ENCODE data around the gene CALML3. TPM values are rescaled to one million over a fixed set of nuclear protein-coding genes. Genes with fewer than 3 reads are reported as not detected.
A peak's percentile ranks its signal among the peaks of the same experiment; 100 is the strongest.

Gene CALML3
- total RNA-seq, 1 experiment from 2014 or later: not detected

DNA sequence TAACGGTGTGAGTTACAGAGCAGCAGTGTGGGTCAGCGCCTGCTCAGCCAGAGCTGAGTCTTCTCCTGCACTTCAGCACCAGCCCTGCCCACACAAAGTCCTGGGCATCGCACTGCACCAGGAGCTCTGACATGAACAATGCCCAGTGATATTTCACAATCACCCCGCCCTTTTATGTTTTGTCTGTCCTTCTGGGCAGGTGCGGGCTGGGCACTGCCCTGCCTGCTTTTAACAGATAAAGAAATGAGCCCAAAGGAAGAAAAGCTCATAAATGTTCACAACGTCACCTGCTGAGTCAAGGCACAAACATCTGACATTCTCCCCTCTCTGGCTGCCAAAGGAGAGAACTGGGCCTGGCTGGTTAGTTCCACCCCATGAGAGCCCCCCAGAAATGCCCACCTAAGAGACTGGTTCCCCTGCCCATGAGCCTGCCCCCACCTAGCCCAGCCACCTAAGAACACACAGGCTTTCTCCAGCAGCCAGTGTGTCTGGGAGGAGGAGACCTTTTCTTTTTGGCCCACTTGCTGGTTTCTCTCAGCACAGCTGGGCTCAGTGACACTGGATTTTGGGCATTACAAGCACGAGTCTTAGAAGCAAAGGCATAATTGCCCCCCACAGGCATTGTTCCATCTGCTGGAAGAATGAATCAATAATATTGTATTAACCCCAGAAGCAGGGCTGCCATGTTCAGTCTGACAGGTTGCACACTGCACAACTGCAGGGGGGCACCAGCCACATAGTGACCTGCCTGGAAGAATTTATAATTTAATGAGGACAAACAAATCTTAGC, 22.3 kb downstream of the CALML3 start:
- BruUV-seq (replicated peaks): no TSS peak
- DNase-seq (ENCODE audit: low read depth, low spot score) (no peak), ATAC-seq (peak; percentile 17)
- TF ChIP-seq TCF7L2 (IDR thresholded peaks at IDR 0.05; ENCODE audit: low read depth, low read length) (no peak; the same call in 1 of the 2 replicates), SIN3A (IDR thresholded peaks at IDR 0.05; ENCODE audit: borderline replicate concordance, insufficient read depth, low read depth, low read length) (no peak), POLR2AphosphoS5 (IDR thresholded peaks at IDR 0.05; ENCODE audit: low read depth, low read length) (no peak)
- TF ChIP-seq, protein P1, sequence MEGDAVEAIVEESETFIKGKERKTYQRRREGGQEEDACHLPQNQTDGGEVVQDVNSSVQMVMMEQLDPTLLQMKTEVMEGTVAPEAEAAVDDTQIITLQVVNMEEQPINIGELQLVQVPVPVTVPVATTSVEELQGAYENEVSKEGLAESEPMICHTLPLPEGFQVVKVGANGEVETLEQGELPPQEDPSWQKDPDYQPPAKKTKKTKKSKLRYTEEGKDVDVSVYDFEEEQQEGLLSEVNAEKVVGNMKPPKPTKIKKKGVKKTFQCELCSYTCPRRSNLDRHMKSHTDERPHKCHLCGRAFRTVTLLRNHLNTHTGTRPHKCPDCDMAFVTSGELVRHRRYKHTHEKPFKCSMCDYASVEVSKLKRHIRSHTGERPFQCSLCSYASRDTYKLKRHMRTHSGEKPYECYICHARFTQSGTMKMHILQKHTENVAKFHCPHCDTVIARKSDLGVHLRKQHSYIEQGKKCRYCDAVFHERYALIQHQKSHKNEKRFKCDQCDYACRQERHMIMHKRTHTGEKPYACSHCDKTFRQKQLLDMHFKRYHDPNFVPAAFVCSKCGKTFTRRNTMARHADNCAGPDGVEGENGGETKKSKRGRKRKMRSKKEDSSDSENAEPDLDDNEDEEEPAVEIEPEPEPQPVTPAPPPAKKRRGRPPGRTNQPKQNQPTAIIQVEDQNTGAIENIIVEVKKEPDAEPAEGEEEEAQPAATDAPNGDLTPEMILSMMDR (IDR thresholded peaks at IDR 0.05): no peak
- TF ChIP-seq, protein P2, sequence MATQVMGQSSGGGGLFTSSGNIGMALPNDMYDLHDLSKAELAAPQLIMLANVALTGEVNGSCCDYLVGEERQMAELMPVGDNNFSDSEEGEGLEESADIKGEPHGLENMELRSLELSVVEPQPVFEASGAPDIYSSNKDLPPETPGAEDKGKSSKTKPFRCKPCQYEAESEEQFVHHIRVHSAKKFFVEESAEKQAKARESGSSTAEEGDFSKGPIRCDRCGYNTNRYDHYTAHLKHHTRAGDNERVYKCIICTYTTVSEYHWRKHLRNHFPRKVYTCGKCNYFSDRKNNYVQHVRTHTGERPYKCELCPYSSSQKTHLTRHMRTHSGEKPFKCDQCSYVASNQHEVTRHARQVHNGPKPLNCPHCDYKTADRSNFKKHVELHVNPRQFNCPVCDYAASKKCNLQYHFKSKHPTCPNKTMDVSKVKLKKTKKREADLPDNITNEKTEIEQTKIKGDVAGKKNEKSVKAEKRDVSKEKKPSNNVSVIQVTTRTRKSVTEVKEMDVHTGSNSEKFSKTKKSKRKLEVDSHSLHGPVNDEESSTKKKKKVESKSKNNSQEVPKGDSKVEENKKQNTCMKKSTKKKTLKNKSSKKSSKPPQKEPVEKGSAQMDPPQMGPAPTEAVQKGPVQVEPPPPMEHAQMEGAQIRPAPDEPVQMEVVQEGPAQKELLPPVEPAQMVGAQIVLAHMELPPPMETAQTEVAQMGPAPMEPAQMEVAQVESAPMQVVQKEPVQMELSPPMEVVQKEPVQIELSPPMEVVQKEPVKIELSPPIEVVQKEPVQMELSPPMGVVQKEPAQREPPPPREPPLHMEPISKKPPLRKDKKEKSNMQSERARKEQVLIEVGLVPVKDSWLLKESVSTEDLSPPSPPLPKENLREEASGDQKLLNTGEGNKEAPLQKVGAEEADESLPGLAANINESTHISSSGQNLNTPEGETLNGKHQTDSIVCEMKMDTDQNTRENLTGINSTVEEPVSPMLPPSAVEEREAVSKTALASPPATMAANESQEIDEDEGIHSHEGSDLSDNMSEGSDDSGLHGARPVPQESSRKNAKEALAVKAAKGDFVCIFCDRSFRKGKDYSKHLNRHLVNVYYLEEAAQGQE (IDR thresholded peaks at IDR 0.05; ENCODE audit: insufficient read depth in 1 of 2, low read depth in 2 of 2, low read length in 1 of 2): no peak
- POLR2A ChIA-PET: interaction anchor here (0.5 kb wide), 1 partner anchor 163 kb away, joined by 3 read pairs; no protein-coding TSS in a partner anchor
- in situ Hi-C loops (cut with HindIII; ENCODE audit: low pct_unique_long_range_greater_than_20kb, low sequenced_read_pairs) (no loop called here), intact Hi-C loops (cut with micrococcal nuclease; ENCODE audit: unreplicated experiment) (no loop called here)
- H3K36me3 ChIP-seq (ENCODE audit: control insufficient read depth, insufficient read depth, low read length): no peaks in the 10 kb centered on the region
- peak overlapping the region; percentile 20 to 28; a peak in 3 of 4 replicates for H3K4me3 ChIP-seq (ENCODE audit: low read depth in 2 of 2, low read length in 2 of 2)
- CTCF ChIA-PET: interaction anchor here (0.7 kb wide), 1 partner anchor 36 kb away, joined by 3 read pairs; no protein-coding TSS in a partner anchor
- peak overlapping the region; percentile 78 for H3K27ac ChIP-seq (ENCODE audit: low read length)
- H3K4me1 ChIP-seq (ENCODE audit: control insufficient read depth, insufficient read depth, low read length): peaks cover 32% of the 10 kb centered on the region
- no peaks in the 10 kb centered on the region for H3K27me3 ChIP-seq (ENCODE audit: control insufficient read depth, insufficient read depth, low read length)
- peaks cover 6% of the 10 kb centered on the region; the same call in 1 of the 2 replicates for H3K9me3 ChIP-seq (ENCODE audit: control insufficient read depth, insufficient read depth, low read depth, low read length)

DNA sequence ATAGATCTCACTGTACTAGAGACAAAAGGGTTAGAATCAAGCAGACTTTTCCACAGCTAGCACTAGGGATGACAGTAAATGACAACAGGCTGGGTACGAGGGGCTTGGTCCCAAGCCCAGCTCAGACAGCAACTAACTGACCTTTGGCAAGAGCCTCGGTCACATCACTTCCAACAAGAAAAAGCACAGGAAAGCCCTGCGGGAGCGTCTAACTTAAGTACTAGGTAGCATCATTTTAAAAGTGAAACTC, 22.8 kb downstream of the CALML3 start:
- H3K4me1 ChIP-seq (ENCODE audit: control insufficient read depth, insufficient read depth, low read length): peaks cover 32% of the 10 kb centered on the region
- no peak for DNase-seq (ENCODE audit: low read depth, low spot score)
- no TSS peak for BruUV-seq (replicated peaks)
- H3K27ac ChIP-seq (ENCODE audit: low read length): peak overlapping the region; percentile 78
- ATAC-seq: no peak
- H3K9me3 ChIP-seq (ENCODE audit: control insufficient read depth, insufficient read depth, low read depth, low read length): peaks cover under 1% of the 10 kb centered on the region; the same call in 1 of the 2 replicates
- ChIA-PET POLR2A (no interaction called here), CTCF (interaction anchor here (0.7 kb wide), 1 partner anchor 36 kb away, joined by 3 read pairs; no protein-coding TSS in a partner anchor)
- intact Hi-C loops (cut with micrococcal nuclease; ENCODE audit: unreplicated experiment) (no loop called here), in situ Hi-C loops (cut with HindIII; ENCODE audit: low pct_unique_long_range_greater_than_20kb, low sequenced_read_pairs) (no loop called here)
- TF ChIP-seq, protein P2 (IDR thresholded peaks at IDR 0.05; ENCODE audit: insufficient read depth in 1 of 2, low read depth in 2 of 2, low read length in 1 of 2): no peak
- TF ChIP-seq, protein P1 (IDR thresholded peaks at IDR 0.05): no peak
- TF ChIP-seq POLR2AphosphoS5 (IDR thresholded peaks at IDR 0.05; ENCODE audit: low read depth, low read length) (no peak), SIN3A (IDR thresholded peaks at IDR 0.05; ENCODE audit: borderline replicate concordance, insufficient read depth, low read depth, low read length) (no peak), TCF7L2 (IDR thresholded peaks at IDR 0.05; ENCODE audit: low read depth, low read length) (no peak)
- H3K4me3 ChIP-seq (ENCODE audit: low read depth in 2 of 2, low read length in 2 of 2): peak overlapping the region; percentile 20 to 28; a peak in 3 of 4 replicates
- H3K36me3 ChIP-seq (ENCODE audit: control insufficient read depth, insufficient read depth, low read length): no peaks in the 10 kb centered on the region
- no peaks in the 10 kb centered on the region for H3K27me3 ChIP-seq (ENCODE audit: control insufficient read depth, insufficient read depth, low read length)
